Left ventricle myocardium superior (tissue), 1 donor: ENCODE data around the gene SLC26A4. TPM values are rescaled to one million over a fixed set of nuclear protein-coding genes. Genes with fewer than 3 reads are reported as not detected.

Experiments used
- ATAC-seq: fragments of 200-7000 bp; cut with Tn5 transposase; one replicate; pipeline ENCODE4 v1.9.1; 2020; ENCODE audit warnings: mild to moderate bottlenecking, moderate library complexity
- DNase-seq: peaks from one replicate; pipeline ENCODE4 v3.0.0-alpha.2; 2020
- intact Hi-C: fragments of 100-400 bp; cut with micrococcal nuclease; formaldehyde crosslinking; loops from one replicate; pipeline ENCODE4 v1.11.0; 2022
- total RNA-seq: library from RNA; stranded (reverse); fragmentation: NEBNext Ultra II Directional; extraction: Animal tissue kit (Norgen Biotek cat#: 25700); gene quantifications from one replicate; pipeline ENCODE4 v1.2.1, GENCODE V29; 2021
- donor health status: DM: no; HTN: yes; CAD: no; lungs with severe emphysema.

SLC26A4 gene
- total RNA-seq, 1 donor from 2014 or later: 0.40 TPM

GRCh38 chr7:107726356-107727130 is 65.9 kb downstream of the SLC26A4 start:
- ATAC-seq (no peak), DNase-seq (no peak)
- intact Hi-C loops: loop anchor here (10.0 kb wide), 1 partner anchor 522 kb away; no protein-coding TSS in a partner anchor

GRCh38 chr7:107728276-107728675 is 67.6 kb downstream of the SLC26A4 start:
- no peak for DNase-seq
- intact Hi-C loops: loop anchor here (10.0 kb wide), 1 partner anchor 523 kb away; no protein-coding TSS in a partner anchor
- no peak for ATAC-seq

GRCh38 chr7:107742678-107743566 is 82.3 kb downstream of the SLC26A4 start:
- intact Hi-C loops: loop anchor here (2.0 kb wide), 1 partner anchor 132 kb away; no protein-coding TSS in a partner anchor
- ATAC-seq: peak; percentile 49
- DNase-seq: peak; percentile 68

GRCh38 chr7:107743567-107744344 is 83.1 kb downstream of the SLC26A4 start, which contains the start of gene CBLL1:
Gene CBLL1 (plus strand): TSS chr7:107744142. CDS start chr7:107744164, 22 bp downstream.
- intact Hi-C loops: loop anchor here (2.0 kb wide), 1 partner anchor 131 kb away; no protein-coding TSS in a partner anchor
- DNase-seq (peak; percentile 99), ATAC-seq (peak; percentile 99)

GRCh38 chr7:107744345-107744750 is 83.7 kb downstream of the SLC26A4 start:
- peak; percentile 33 for ATAC-seq
- intact Hi-C loops: no loop called here

GRCh38 chr7:107746006-107746405 is 85.4 kb downstream of the SLC26A4 start:
- no peak for ATAC-seq
- DNase-seq: no peak
- intact Hi-C loops: no loop called here

More at GRCh38 chr7:107744345-107744750, 83.7 kb downstream of the SLC26A4 start:
- DNase-seq: no peak

GRCh38 chr7:107751113-107751512 is 90.5 kb downstream of the SLC26A4 start:
- intact Hi-C loops: no loop called here
- ATAC-seq: no peak

GRCh38 chr7:107754642-107755041 is 94.0 kb downstream of the SLC26A4 start:
- ATAC-seq (no peak), DNase-seq (no peak)
- intact Hi-C loops: no loop called here

More at GRCh38 chr7:107751113-107751512, 90.5 kb downstream of the SLC26A4 start:
- no peak for DNase-seq

GRCh38 chr7:107758667-107759066 is 98.0 kb downstream of the SLC26A4 start:
- ATAC-seq (no peak), DNase-seq (no peak)
- intact Hi-C loops: no loop called here

GRCh38 chr7:107767391-107767790 is 106.8 kb downstream of the SLC26A4 start:
- intact Hi-C loops: no loop called here
- ATAC-seq: no peak
- no peak for DNase-seq

Other genes starting within 250 kb of the SLC26A4 start
- 54.4 TPM for gene GPR22, start 190.8 kb upstream of the SLC26A4 start, total RNA-seq
- gene COG5, start 96.9 kb upstream of the SLC26A4 start, total RNA-seq: 54.0 TPM
- gene DUS4L, start 96.9 kb upstream of the SLC26A4 start, total RNA-seq: 6.6 TPM
- gene BCAP29, start 80.6 kb upstream of the SLC26A4 start, total RNA-seq: 114 TPM
- gene CBLL1, start 83.3 kb downstream of the SLC26A4 start, total RNA-seq: 24.8 TPM
- not detected for gene SLC26A3, start 142.4 kb downstream of the SLC26A4 start, total RNA-seq
- gene DLD, start 230.4 kb downstream of the SLC26A4 start, total RNA-seq: 314 TPM